Omental fat pad (tissue), 4 donors: ENCODE measurements around the gene TTC27. TPM values are rescaled to one million over a fixed set of nuclear protein-coding genes. Genes with fewer than 3 reads are reported as not detected.

Source experiments
- ATAC-seq: fragments of 150-250 bp; one replicate; pipeline ENCODE4 v1.9.1; 2016; ENCODE audit warnings: mild to moderate bottlenecking, moderate library complexity; ENCODE audit not compliant: low FRiP score
- DNase-seq: peaks from one replicate; pipeline ENCODE4 v3.0.0-alpha.2; 2019; ENCODE audit warnings: low spot score
- total RNA-seq, 4 donors: library from RNA; depleted of rRNA; stranded (reverse); fragments of >200 nt; gene quantifications; one replicate each; pipeline ENCODE4 v1.1.0, GENCODE V29; 2016
- TF ChIP-seq, protein P1 (sequence below), 3 donors: fragments of 450-650 bp; IDR thresholded peaks; one replicate each; pipeline ENCODE4 v1.5.1; 2016 to 2017; ENCODE audit warnings: antibody characterized with exemption in 3 of 3, mild to moderate bottlenecking in 3 of 3, moderate library complexity in 2 of 3

Gene TTC27
- total RNA-seq, 4 donors from 2014 or later = 13.9 to 21.8 (median 15.2) TPM

DNA sequence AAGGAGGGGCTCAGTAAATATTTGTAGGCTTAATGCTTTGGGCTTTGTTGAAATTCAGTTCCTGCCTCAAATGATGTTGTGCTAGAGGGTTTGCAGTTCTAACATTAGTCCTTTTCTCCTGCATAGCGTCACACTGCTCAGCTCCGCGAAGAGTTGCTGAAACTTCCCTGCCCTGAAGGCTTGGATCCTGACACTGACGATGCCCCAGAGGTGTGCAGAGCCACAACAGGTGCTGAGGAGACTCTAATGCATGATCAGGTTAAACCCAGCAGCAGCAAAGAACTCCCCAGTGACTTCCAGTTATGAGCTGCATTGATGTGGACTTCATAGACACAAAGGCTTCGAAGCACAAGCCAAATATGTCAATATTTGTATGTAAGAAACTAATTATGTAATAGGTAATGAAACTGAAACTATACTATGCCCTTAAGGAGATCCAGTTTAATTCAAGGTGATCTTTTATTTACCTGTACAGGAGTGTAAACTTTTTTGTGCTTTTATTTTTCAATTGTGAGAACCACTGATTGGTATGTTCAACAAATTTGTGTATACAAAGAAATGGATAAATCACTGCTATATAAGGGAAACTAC lies 10.2 kb upstream of the TTC27 start:
- TF ChIP-seq, protein P1, sequence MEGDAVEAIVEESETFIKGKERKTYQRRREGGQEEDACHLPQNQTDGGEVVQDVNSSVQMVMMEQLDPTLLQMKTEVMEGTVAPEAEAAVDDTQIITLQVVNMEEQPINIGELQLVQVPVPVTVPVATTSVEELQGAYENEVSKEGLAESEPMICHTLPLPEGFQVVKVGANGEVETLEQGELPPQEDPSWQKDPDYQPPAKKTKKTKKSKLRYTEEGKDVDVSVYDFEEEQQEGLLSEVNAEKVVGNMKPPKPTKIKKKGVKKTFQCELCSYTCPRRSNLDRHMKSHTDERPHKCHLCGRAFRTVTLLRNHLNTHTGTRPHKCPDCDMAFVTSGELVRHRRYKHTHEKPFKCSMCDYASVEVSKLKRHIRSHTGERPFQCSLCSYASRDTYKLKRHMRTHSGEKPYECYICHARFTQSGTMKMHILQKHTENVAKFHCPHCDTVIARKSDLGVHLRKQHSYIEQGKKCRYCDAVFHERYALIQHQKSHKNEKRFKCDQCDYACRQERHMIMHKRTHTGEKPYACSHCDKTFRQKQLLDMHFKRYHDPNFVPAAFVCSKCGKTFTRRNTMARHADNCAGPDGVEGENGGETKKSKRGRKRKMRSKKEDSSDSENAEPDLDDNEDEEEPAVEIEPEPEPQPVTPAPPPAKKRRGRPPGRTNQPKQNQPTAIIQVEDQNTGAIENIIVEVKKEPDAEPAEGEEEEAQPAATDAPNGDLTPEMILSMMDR (IDR thresholded peaks at IDR 0.05) = no peak
- ATAC-seq (no peak), DNase-seq (no peak)

DNA sequence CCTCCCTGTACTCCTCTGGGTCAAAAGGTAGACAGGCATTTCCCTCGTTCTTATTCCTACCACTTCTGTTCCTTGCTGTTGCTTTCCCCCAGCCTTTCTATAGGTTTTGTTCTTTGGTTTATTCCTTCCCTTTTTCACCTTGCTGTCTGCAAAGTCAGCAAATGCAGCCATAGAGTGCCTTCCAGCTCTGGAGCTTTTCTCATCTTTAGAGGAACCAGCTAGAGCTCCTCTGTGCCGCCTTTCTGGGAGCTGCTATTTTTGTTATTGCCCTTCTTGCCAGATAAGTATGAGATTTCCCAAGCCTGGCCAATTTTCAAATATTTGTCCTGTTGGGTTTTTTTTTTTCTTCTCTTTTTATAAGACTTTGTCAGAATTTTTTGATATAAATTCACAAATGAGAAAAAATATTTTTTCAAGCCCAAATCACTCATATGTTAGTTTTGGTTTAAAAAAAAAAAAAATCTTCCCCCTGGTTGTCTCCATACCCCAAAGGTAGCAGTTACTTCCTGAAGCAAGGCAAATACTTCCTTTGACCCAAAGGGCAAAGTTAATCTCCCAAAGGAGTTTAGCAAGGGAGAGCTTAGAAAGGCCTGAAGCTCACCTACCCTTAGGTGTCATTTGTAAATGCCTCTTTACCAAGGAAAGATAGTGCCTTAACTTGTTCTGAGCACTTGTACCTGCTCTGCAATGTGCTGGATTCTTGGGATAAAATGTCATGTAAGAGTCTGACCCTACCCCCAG lies 5.1 kb upstream of the TTC27 start:
- TF ChIP-seq, protein P1 (IDR thresholded peaks at IDR 0.05) = no peak
- ATAC-seq (no peak), DNase-seq (no peak)

DNA sequence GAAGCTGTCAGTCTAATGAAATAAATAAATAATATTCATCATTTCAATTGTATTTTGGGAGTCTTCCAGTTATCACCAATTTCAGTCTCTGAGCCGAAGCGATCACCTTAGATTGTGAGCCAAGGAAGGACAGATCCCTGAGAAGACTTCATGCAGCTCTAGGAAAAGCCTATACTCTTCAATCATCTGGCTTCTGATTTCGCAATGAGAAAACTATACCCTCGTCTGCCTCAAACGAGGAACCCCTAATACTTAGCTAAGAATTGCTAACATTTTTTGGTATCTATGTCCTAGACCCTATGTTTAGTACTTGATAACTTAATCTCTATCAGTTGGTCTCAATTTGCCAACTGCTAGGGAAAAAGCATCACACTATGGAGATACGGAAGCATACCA lies 4.5 kb upstream of the TTC27 start:
- TF ChIP-seq, protein P1 (IDR thresholded peaks at IDR 0.05) = no peak
- no peak for ATAC-seq
- no peak for DNase-seq

DNA sequence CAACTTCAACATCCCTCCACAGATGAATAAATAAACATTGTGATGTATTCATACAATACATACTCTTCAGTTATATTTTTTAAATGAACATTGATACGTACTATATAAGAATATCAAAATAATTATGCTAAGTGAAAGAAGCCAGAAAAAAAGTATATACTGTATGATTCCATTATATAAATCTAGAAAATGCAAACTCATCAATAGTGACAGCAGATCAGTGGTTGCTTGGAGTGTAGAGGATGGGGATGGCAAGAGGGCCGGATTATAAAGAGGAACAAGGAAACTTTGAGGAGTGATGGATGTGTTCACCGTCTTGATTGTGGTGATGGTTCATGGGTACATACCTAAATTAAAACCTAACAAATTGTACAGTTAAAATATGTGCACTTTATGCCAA lies 3.0 kb upstream of the TTC27 start:
- ATAC-seq = no peak
- TF ChIP-seq, protein P1 (IDR thresholded peaks at IDR 0.05) = no peak
- no peak for DNase-seq

DNA sequence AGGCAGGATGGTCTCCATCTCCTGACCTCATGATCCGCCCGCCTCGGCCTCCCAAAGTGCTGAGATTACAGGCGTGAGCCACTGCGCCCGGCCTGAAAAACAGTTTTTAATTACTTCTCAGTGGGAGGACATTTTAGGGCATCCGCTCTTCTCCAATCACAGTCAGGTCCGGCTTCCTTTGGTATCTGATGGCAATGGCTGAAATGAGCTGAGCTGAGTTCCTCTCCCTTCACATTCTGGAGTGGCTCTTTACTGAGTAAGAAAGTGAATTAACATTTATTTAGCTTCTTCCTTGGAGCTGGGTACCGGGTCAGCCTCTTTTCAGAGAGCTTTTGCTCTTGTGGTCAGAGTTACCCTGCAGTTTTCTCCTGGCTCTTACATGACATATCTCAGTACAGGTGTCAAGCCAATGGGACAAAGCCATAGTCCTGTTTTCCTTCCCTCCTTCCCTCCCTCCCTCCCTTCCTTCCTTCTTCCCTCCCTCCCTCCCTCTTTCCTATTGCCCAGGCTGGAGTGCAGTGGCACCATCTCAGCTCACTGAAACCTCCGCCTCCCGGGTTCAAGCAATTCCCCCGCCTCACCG lies 1.1 kb upstream of the TTC27 start:
- ATAC-seq = no peak
- TF ChIP-seq, protein P1 (IDR thresholded peaks at IDR 0.05) = no peak
- no peak for DNase-seq

DNA sequence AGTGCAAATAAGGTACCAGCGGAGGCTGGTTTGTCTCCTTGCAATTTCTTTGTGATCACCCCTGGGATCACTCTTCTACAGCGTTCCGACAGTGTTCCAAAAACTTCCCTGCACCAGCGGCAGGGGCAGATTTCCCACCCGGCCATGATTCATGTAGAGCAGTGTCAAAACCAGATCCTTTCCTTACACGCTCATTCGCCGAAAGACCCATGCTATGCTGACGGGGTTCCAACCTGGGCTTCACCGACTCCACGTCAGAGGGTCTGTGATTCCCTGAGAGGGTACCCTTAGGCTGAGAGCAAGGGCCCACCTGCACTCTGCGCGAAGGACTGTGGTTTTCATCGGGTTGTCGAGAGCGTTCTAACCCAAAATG lies 423 bp upstream of the TTC27 start:
- TF ChIP-seq, protein P1 (IDR thresholded peaks at IDR 0.05) = no peak
- peak; percentile 79 for ATAC-seq
- no peak for DNase-seq

DNA sequence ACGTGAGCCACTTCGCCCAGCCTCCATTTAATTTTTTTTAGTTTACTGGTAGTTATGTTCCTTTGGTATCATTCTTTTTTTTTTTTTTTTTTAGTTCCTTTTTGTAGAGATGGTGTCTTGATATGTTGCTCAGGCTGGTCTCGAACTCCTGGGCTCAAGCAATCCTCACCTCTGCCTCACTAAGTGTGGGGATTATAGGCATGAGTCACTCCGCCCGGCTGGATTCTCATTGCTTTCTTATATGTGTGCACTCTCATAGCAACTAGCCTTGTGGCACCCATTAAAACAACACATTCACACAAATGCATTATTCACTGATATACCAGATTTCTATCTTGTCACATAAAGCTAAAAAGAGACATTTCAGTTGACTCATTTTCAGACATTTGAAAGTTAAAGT lies 4.2 kb downstream of the TTC27 start:
- DNase-seq = no peak
- ATAC-seq = no peak
- TF ChIP-seq, protein P1 (IDR thresholded peaks at IDR 0.05) = no peak
